Gastrocnemius medialis (tissue), 4 donors: ENCODE data around the gene RBM14. TPM values are rescaled to one million over a fixed set of nuclear protein-coding genes. Genes with fewer than 3 reads are reported as not detected.

Experiments used
- ATAC-seq, 2 donors: fragments of 150-250 bp; one replicate each; pipeline ENCODE4 v1.9.1; 2016
- DNase-seq, 2 donors: peaks; one replicate each; pipeline ENCODE4 v3.0.0-alpha.2; 2019
- H3K27ac ChIP-seq, 4 donors: fragments of 200-600 bp; sonication (generic); 1 replicate in 1 of 4; 2 replicates in 3 of 4; pipeline ENCODE4 v1.5.1; 2016 to 2018; ENCODE audit warnings: mild to moderate bottlenecking in 2 of 4, moderate library complexity in 1 of 4
- H3K27me3 ChIP-seq, 3 donors: fragments of 200-600 bp; sonication (generic) in 2 of 3; 1 replicate in 1 of 3; 2 replicates in 2 of 3; pipeline versions ENCODE4 v1.5.1 to v1.6.0; 2016 to 2019; ENCODE audit warnings: mild to moderate bottlenecking in 1 of 3, moderate library complexity in 1 of 3
- H3K36me3 ChIP-seq, 2 donors: fragments of 200-600 bp; sonication (generic) in 1 of 2; one replicate each; pipeline ENCODE4 v1.5.1; 2017 to 2018
- H3K4me1 ChIP-seq, 2 donors: fragments of 200-600 bp; sonication (generic) in 1 of 2; one replicate each; pipeline ENCODE4 v1.5.1; 2016 to 2017; ENCODE audit warnings: mild to moderate bottlenecking in 2 of 2
- H3K4me3 ChIP-seq, 4 donors: fragments of 200-600 bp; sonication (generic) in 3 of 4; 1 replicate in 1 of 4; 2 replicates in 3 of 4; pipeline ENCODE4 v1.5.1; 2016 to 2019; ENCODE audit warnings: mild to moderate bottlenecking in 2 of 4
- H3K9me3 ChIP-seq, 3 donors: fragments of 200-600 bp; sonication (generic) in 2 of 3; 1 replicate in 1 of 3; 2 replicates in 2 of 3; pipeline ENCODE4 v1.5.1; 2016 to 2019
- CTCF ChIP-seq, 5 experiments: fragments of 450-650 bp in 3 of 5; fragments of 200-600 bp in 2 of 5; sonication (generic) in 2 of 5; IDR thresholded peaks in 4 of 5; conservative IDR thresholded peaks in 1 of 5; 1 replicate in 4 of 5; 2 replicates in 1 of 5; pipeline ENCODE4 v1.5.1; 2016 to 2019; ENCODE audit warnings: antibody characterized with exemption in 5 of 5, mild to moderate bottlenecking in 3 of 5, moderate library complexity in 3 of 5
- POLR2A ChIP-seq, 2 donors: fragments of 450-650 bp; IDR thresholded peaks; one replicate each; pipeline ENCODE4 v1.6.1; 2017; ENCODE audit warnings: antibody characterized with exemption in 2 of 2, mild to moderate bottlenecking in 2 of 2, moderate library complexity in 2 of 2
- in situ Hi-C, 4 donors: fragments of 200-750 bp; cut with MboI; loops; one replicate each; pipeline versions ENCODE4 v1.15.0 to v1.8.0; 2017; ENCODE audit warnings: low sequenced_read_pairs in 4 of 4
- intact Hi-C: fragments of 100-400 bp; cut with DNase I; formaldehyde crosslinking; loops from one replicate; pipeline ENCODE4 v1.15.1; 2023; ENCODE audit warnings: low total_unique reads
- total RNA-seq, 4 donors: library from RNA; depleted of rRNA; stranded (reverse); fragments of >200 nt; gene quantifications; one replicate each; pipeline versions ENCODE4 v1.1.0 to v1.2.3, GENCODE V29; 2016

The RBM14 gene
- total RNA-seq, 4 donors from 2014 or later = 17.0 to 43.2 (median 29.4) TPM

DNA sequence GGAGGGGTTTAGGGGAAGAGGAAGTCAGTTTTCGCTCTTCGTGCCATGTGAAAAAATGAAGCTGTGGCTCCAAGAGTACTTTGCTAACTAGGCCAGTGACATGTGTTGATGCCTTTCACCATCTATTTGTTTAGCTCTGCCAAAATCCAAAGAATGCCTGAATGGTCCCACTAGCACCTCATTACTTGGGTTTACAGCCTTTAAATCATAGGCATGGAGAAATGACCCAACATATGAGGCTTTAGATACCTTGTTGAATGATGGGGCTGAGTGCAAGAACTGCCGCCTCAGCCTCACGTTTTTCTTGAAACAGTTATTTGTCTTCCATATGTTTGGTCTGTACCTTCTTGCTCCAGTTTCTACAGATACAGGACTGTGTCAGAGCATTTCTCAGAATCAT is 30.4 kb downstream of the RBM14 start:
- ATAC-seq = no peak
- H3K27me3 ChIP-seq = no peaks in the 10 kb centered on the region
- no peak for DNase-seq
- TF ChIP-seq CTCF (IDR thresholded peaks at IDR 0.05 in 4 of 5, conservative IDR thresholded peaks at IDR 0.05 in 1 of 5) = no peak
- TF ChIP-seq POLR2A (IDR thresholded peaks at IDR 0.05) = no peak
- peak overlapping the region in 1 of 4 donors; percentile 19 for H3K27ac ChIP-seq
- peaks cover 47 to 51% of the 10 kb centered on the region in 2 donors for H3K4me1 ChIP-seq
- H3K4me3 ChIP-seq = no peak overlapping the region
- in situ Hi-C loops (no loop called here), intact Hi-C loops (no loop called here)
- no peaks in the 10 kb centered on the region for H3K9me3 ChIP-seq
- peaks cover 0 to 52% of the 10 kb centered on the region in 2 donors for H3K36me3 ChIP-seq

GRCh38 chr11:66649903-66650302 is 33.5 kb downstream of the RBM14 start:
- H3K4me3 ChIP-seq = no peak overlapping the region
- H3K36me3 ChIP-seq = peaks cover 0 to 36% of the 10 kb centered on the region in 2 donors
- no peak for DNase-seq

DNA sequence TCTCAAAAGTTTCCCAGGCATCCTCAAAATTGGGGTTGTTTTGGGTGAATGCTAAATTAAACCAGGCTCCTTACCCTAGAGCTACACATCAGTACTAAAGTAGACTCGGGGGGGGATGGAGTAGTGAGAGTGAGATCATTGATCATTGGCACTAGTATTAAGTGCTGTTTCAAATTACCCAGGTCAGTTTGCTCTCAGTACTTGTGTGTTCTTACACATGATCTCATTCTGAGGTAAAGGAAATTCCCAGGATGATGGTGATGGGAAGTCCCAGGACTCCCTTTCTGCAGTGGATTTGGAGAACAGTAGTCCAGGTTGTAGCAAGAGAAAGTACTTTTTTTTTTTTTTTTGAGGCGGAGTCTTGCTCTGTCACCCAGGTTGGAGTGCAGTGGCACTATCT is 34.6 kb downstream of the RBM14 start:
- no peaks in the 10 kb centered on the region for H3K27me3 ChIP-seq
- intact Hi-C loops (no loop called here), in situ Hi-C loops (no loop called here)
- no peak overlapping the region for H3K27ac ChIP-seq
- peaks cover 5 to 10% of the 10 kb centered on the region in 2 donors for H3K4me1 ChIP-seq
- no peak for DNase-seq
- H3K36me3 ChIP-seq = peaks cover 0 to 25% of the 10 kb centered on the region in 2 donors
- H3K4me3 ChIP-seq = no peak overlapping the region
- no peak for ATAC-seq
- H3K9me3 ChIP-seq = no peaks in the 10 kb centered on the region
- no peak for TF ChIP-seq CTCF (IDR thresholded peaks at IDR 0.05 in 4 of 5, conservative IDR thresholded peaks at IDR 0.05 in 1 of 5)
- no peak for TF ChIP-seq POLR2A (IDR thresholded peaks at IDR 0.05)

More at GRCh38 chr11:66649903-66650302, 33.5 kb downstream of the RBM14 start:
- no peak for TF ChIP-seq CTCF (IDR thresholded peaks at IDR 0.05 in 4 of 5, conservative IDR thresholded peaks at IDR 0.05 in 1 of 5)
- no peak for TF ChIP-seq POLR2A (IDR thresholded peaks at IDR 0.05)
- H3K27ac ChIP-seq = no peak overlapping the region
- no peak for ATAC-seq
- intact Hi-C loops (no loop called here), in situ Hi-C loops (no loop called here)
- no peaks in the 10 kb centered on the region for H3K27me3 ChIP-seq
- H3K9me3 ChIP-seq = no peaks in the 10 kb centered on the region
- peaks cover 16 to 21% of the 10 kb centered on the region in 2 donors for H3K4me1 ChIP-seq

- H3K27me3 ChIP-seq = no peaks in the 10 kb centered on the region
- in situ Hi-C loops = no loop called here
- H3K9me3 ChIP-seq = no peaks in the 10 kb centered on the region
- DNase-seq (no peak), ATAC-seq (no peak)
- H3K27ac ChIP-seq = no peak overlapping the region
- H3K4me1 ChIP-seq = no peaks in the 10 kb centered on the region
- intact Hi-C loops = no loop called here
- H3K36me3 ChIP-seq = peaks cover 0 to 8% of the 10 kb centered on the region in 2 donors
- H3K4me3 ChIP-seq = no peak overlapping the region
- TF ChIP-seq CTCF (IDR thresholded peaks at IDR 0.05 in 4 of 5, conservative IDR thresholded peaks at IDR 0.05 in 1 of 5) (no peak), POLR2A (IDR thresholded peaks at IDR 0.05) (no peak)
These were observed 36.2 kb downstream of the RBM14 start for GRCh38 chr11:66652651-66653050.

DNA sequence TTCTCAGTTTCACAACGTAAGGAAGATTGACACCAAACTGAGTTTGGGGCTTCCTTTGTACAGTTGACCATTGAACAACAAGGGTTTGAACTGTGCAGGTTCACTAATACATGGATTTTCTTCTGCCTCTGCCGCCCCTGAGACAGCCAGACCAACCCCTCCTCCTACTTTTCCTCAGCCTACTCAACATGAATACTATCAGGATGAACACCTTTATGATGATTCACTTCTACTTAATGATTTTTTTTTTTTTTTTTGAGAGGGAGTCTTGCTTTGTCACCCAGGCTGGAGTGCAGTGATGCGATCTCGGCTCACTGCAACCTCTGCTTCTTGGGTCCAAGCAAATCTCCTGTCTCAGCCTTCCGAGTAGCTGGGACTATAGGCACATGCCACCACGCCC is 36.7 kb downstream of the RBM14 start:
- H3K4me3 ChIP-seq = no peak overlapping the region
- no peak for ATAC-seq
- H3K36me3 ChIP-seq = peaks cover 0 to 4% of the 10 kb centered on the region in 2 donors
- DNase-seq = no peak
- no peaks in the 10 kb centered on the region for H3K9me3 ChIP-seq
- in situ Hi-C loops = no loop called here
- intact Hi-C loops = no loop called here
- no peak for TF ChIP-seq CTCF (IDR thresholded peaks at IDR 0.05 in 4 of 5, conservative IDR thresholded peaks at IDR 0.05 in 1 of 5)
- no peak for TF ChIP-seq POLR2A (IDR thresholded peaks at IDR 0.05)
- no peak overlapping the region for H3K27ac ChIP-seq
- H3K4me1 ChIP-seq = no peaks in the 10 kb centered on the region
- H3K27me3 ChIP-seq = no peaks in the 10 kb centered on the region
